HepG2 (cell line): Measurements from ENCODE around the gene PIBF1. TPM values are rescaled to one million over a fixed set of nuclear protein-coding genes. Genes with fewer than 3 reads are reported as not detected.

Source experiments
- ATAC-seq: fragments of 200-7000 bp; cut with Tn5 transposase; 3 replicates; pipeline ENCODE4 v1.9.1; 2020; ENCODE audit warnings: mild to moderate bottlenecking, moderate library complexity
- BruUV-seq: library from RNA; stranded (reverse); fragments of 400-500 nt; replicated peaks from 2 replicates; lab custom pipeline; 2021; lab: Mats Ljungman, UMichigan
- CTCF ChIA-PET: fragments of 300-600 bp; formaldehyde crosslinking; extraction: SDS; loops from one replicate; lab custom pipeline; 2021; ENCODE audit warnings: low total read pairs, inconsistent platforms, low intra/inter-chr PET ratio; lab: Yijun Ruan, JAX
- POLR2A ChIA-PET: fragments of 350-600 bp; sonication (Branson Sonifier 250); formaldehyde crosslinking; loops from one replicate; lab custom pipeline; 2020; ENCODE audit warnings: antibody characterized with exemption, inconsistent platforms; lab: Yijun Ruan, JAX
- DNase-seq: peaks from one replicate; pipeline ENCODE4 v3.0.0-alpha.2; 2015; ENCODE audit warnings: low spot score
- FAIRE-seq: peaks from 3 replicates; lab custom pipeline; 2011; peaks lifted over from hg19 to GRCh38; lab: Jason Lieb, UNC
- H2AFZ ChIP-seq: one replicate; pipeline ENCODE4 v1.6.1; 2011; ENCODE audit warnings: low read length, inconsistent platforms
- H3K27ac ChIP-seq: fragments of 300-600 bp; 3 replicates; pipeline ENCODE4 v1.8.0; 2011; ENCODE audit warnings: mixed run types, mild to moderate bottlenecking, mixed read lengths, low read length, inconsistent platforms; ENCODE audit not compliant: insufficient read depth; ENCODE audit errors: extremely low read length
- H3K27me3 ChIP-seq, 2 experiments: fragments of 200-600 bp in 1 of 2; 2 replicates in 1 of 2; 3 replicates in 1 of 2; pipeline versions ENCODE4 v1.6.0 to v1.8.0; 2011; ENCODE audit warnings: low read length in 2 of 2, mild to moderate bottlenecking in 2 of 2, moderate library complexity in 2 of 2, inconsistent platforms in 1 of 2; ENCODE audit not compliant: insufficient read depth in 2 of 2, control insufficient read depth in 1 of 2
- H3K36me3 ChIP-seq, 2 experiments: fragments of 200-600 bp in 1 of 2; replicated peaks in 1 of 2; 2 replicates in 1 of 2; 3 replicates in 1 of 2; pipeline versions ENCODE4 v1.5.1 to v1.8.0; 2011; ENCODE audit warnings: low read length in 2 of 2, inconsistent platforms in 1 of 2; ENCODE audit not compliant: insufficient read depth in 2 of 2, control insufficient read depth in 1 of 2
- H3K4me1 ChIP-seq: 2 replicates; pipeline ENCODE4 v1.5.1; 2012; ENCODE audit warnings: low read length, inconsistent platforms; ENCODE audit not compliant: insufficient read depth
- H3K4me2 ChIP-seq: 2 replicates; pipeline ENCODE4 v1.6.0; 2011; ENCODE audit warnings: low read depth, low read length, inconsistent platforms
- H3K4me3 ChIP-seq, 3 experiments: fragments of 200-600 bp in 1 of 3; sonication (generic), shearing (Covaris generic) in 1 of 3; replicated peaks in 1 of 3; 2 replicates each; pipeline ENCODE4 v1.5.1; 2011 to 2016; ENCODE audit warnings: low read length in 3 of 3, inconsistent platforms in 2 of 3, low read depth in 2 of 3, mild to moderate bottlenecking in 2 of 3, control low read depth in 1 of 3, mixed read lengths in 1 of 3; ENCODE audit not compliant: insufficient read depth in 1 of 3
- H3K79me2 ChIP-seq: one replicate; pipeline ENCODE4 v1.6.1; 2011; ENCODE audit warnings: low read length, inconsistent platforms; ENCODE audit not compliant: insufficient read depth
- H3K9ac ChIP-seq: 2 replicates; pipeline ENCODE4 v1.6.0; 2011; ENCODE audit warnings: mild to moderate bottlenecking, low read depth, low read length, inconsistent platforms; ENCODE audit not compliant: insufficient read depth
- H3K9me3 ChIP-seq: 2 replicates; pipeline ENCODE4 v1.5.1; 2012; ENCODE audit warnings: mild to moderate bottlenecking, low read length
- H4K20me1 ChIP-seq: 2 replicates; pipeline ENCODE4 v1.6.0; 2011; ENCODE audit warnings: inconsistent platforms, mild to moderate bottlenecking, low read length, moderate library complexity; ENCODE audit not compliant: insufficient read depth
- BRCA1 ChIP-seq: sonication (generic); formaldehyde crosslinking; IDR thresholded peaks from 2 replicates; pipeline ENCODE4 v1.4.0; 2020; ENCODE audit warnings: missing genetic modification reagents
- FOSL1 ChIP-seq: sonication (generic); formaldehyde crosslinking; IDR thresholded peaks from 2 replicates; pipeline ENCODE4 v1.9.0; 2021; ENCODE audit warnings: missing genetic modification reagents, borderline replicate concordance
- FOXO1 ChIP-seq: sonication (generic); formaldehyde crosslinking; IDR thresholded peaks from 2 replicates; pipeline ENCODE4 v1.4.0; 2020; ENCODE audit warnings: missing genetic modification reagents
- HNF4A ChIP-seq: sonication (generic); formaldehyde crosslinking; IDR thresholded peaks from 2 replicates; pipeline ENCODE4 v1.4.0; 2020; ENCODE audit warnings: missing genetic modification reagents
- IKZF5 ChIP-seq: IDR thresholded peaks from 2 replicates; pipeline ENCODE4 v1.6.1; 2018; ENCODE audit warnings: missing genetic modification reagents, mild to moderate bottlenecking, missing compliant biosample characterization
- JUND ChIP-seq: sonication (generic); formaldehyde crosslinking; IDR thresholded peaks from 2 replicates; pipeline ENCODE4 v1.8.0; 2022; ENCODE audit warnings: mild to moderate bottlenecking, missing genetic modification reagents
- KDM4B ChIP-seq: sonication (generic); formaldehyde crosslinking; IDR thresholded peaks from 2 replicates; pipeline ENCODE4 v1.4.0; 2020; ENCODE audit warnings: missing genetic modification reagents
- LCORL ChIP-seq, 2 experiments: fragments of 450-650 bp in 1 of 2; sonication (generic) in 1 of 2; formaldehyde crosslinking in 1 of 2; IDR thresholded peaks; 2 replicates each; pipeline versions ENCODE4 v1.5.0 to v1.6.1; 2017 to 2020; ENCODE audit warnings: antibody characterized with exemption in 1 of 2, missing genetic modification reagents in 1 of 2
- NFYB ChIP-seq: sonication (generic); formaldehyde crosslinking; IDR thresholded peaks from 2 replicates; pipeline ENCODE4 v1.4.0; 2020; ENCODE audit warnings: missing genetic modification reagents
- NR2F1 ChIP-seq, 2 experiments: fragments of 450-650 bp in 1 of 2; formaldehyde crosslinking in 1 of 2; IDR thresholded peaks; 2 replicates each; pipeline versions ENCODE4 v1.5.0 to v1.6.1; 2016 to 2020; ENCODE audit warnings: mild to moderate bottlenecking in 1 of 2, missing compliant biosample characterization in 1 of 2, missing genetic modification reagents in 1 of 2, moderate library complexity in 1 of 2
- NR2F6 ChIP-seq, 2 experiments: IDR thresholded peaks; 2 replicates each; pipeline ENCODE4 v1.6.1; 2016; ENCODE audit warnings: antibody characterized with exemption in 1 of 2, mild to moderate bottlenecking in 1 of 2
- RXRA ChIP-seq: sonication (generic); formaldehyde crosslinking; IDR thresholded peaks from 2 replicates; pipeline ENCODE4 v1.5.1; 2020; ENCODE audit warnings: missing genetic modification reagents
- SP5 ChIP-seq: IDR thresholded peaks from 2 replicates; pipeline ENCODE4 v1.6.1; 2016; ENCODE audit warnings: low read depth, borderline replicate concordance
- STAG1 ChIP-seq: sonication (generic); formaldehyde crosslinking; IDR thresholded peaks from 2 replicates; pipeline ENCODE4 v1.4.0; 2020; ENCODE audit warnings: missing genetic modification reagents
- ZNF30 ChIP-seq: sonication (generic); formaldehyde crosslinking; IDR thresholded peaks from 2 replicates; pipeline ENCODE4 v1.5.0; 2020; ENCODE audit warnings: mild to moderate bottlenecking, missing genetic modification reagents
- ZNF773 ChIP-seq: sonication (generic); formaldehyde crosslinking; IDR thresholded peaks from 2 replicates; pipeline ENCODE4 v1.4.0; 2020; ENCODE audit warnings: missing genetic modification reagents, borderline replicate concordance
- ZNF777 ChIP-seq: sonication (generic); formaldehyde crosslinking; IDR thresholded peaks from 2 replicates; pipeline ENCODE4 v1.4.0; 2020; ENCODE audit warnings: missing genetic modification reagents
- ZNF839 ChIP-seq: sonication (generic); formaldehyde crosslinking; IDR thresholded peaks from 2 replicates; pipeline ENCODE4 v1.4.0; 2020; ENCODE audit warnings: missing genetic modification reagents, mild to moderate bottlenecking, borderline replicate concordance
- ZNF850 ChIP-seq: sonication (generic); formaldehyde crosslinking; conservative IDR thresholded peaks from 2 replicates; pipeline ENCODE4 v1.9.0; 2021; ENCODE audit warnings: mild to moderate bottlenecking, missing genetic modification reagents
- WGBS: methylation state at CpG from one replicate; pipeline ENCODE4 v1.1.6; 2017; ENCODE audit warnings: low lambda C conversion rate; 5-methylcytosine and 5-hydroxymethylcytosine counted together
- in situ Hi-C: cut with HindIII; loops from 2 replicates; pipeline ENCODE4 v1.10.0; 2017; ENCODE audit warnings: low pct_unique_long_range_greater_than_20kb; ENCODE audit not compliant: extremely low pct_ligation_motif_present
- intact Hi-C: fragments of 100-400 bp; cut with micrococcal nuclease; formaldehyde crosslinking; loops from one replicate; pipeline ENCODE4 v1.10.0; 2022; ENCODE audit not compliant: unreplicated experiment
- polyA plus RNA-seq, 8 experiments: library from polyadenylated mRNA; depleted of rRNA in 3 of 8; stranded (reverse) in 7 of 8; unstranded in 1 of 8; fragments of >200 nt; fragmentation: Illumina TruSeq in 4 of 8; extraction: Trizol in 4 of 8; gene quantifications; 2 replicates each; pipeline versions ENCODE4 v1.2.1 to v1.2.3, GENCODE V29; 2011 to 2016; ENCODE audit warnings: low read depth in 4 of 8, missing spikeins in 1 of 8, mixed read lengths in 1 of 8; ENCODE audit not compliant: insufficient read depth in 1 of 8
- total RNA-seq, 5 experiments: library from RNA; depleted of rRNA; stranded (reverse); fragments of >200 nt; fragmentation: Illumina TruSeq; extraction: Trizol; gene quantifications; 2 replicates each; pipeline ENCODE4 v1.2.3, GENCODE V29; 2016; ENCODE audit warnings: low read depth in 1 of 5
- TF ChIP-seq, protein P1 (sequence below): sonication (generic); formaldehyde crosslinking; IDR thresholded peaks from 2 replicates; pipeline ENCODE4 v1.5.0; 2020; ENCODE audit warnings: mild to moderate bottlenecking, missing genetic modification reagents, borderline replicate concordance
- TF ChIP-seq, protein P2 (sequence below): sonication (generic); formaldehyde crosslinking; conservative IDR thresholded peaks from 2 replicates; pipeline ENCODE4 v1.4.0; 2020; ENCODE audit warnings: missing genetic modification reagents

PIBF1 gene
- total and polyA plus RNA-seq, 2 of the 13 experiments (the other 11 are each of a cell fraction or from before 2014, with no cell fraction given), result 4.2 to 15.8 TPM

DNA sequence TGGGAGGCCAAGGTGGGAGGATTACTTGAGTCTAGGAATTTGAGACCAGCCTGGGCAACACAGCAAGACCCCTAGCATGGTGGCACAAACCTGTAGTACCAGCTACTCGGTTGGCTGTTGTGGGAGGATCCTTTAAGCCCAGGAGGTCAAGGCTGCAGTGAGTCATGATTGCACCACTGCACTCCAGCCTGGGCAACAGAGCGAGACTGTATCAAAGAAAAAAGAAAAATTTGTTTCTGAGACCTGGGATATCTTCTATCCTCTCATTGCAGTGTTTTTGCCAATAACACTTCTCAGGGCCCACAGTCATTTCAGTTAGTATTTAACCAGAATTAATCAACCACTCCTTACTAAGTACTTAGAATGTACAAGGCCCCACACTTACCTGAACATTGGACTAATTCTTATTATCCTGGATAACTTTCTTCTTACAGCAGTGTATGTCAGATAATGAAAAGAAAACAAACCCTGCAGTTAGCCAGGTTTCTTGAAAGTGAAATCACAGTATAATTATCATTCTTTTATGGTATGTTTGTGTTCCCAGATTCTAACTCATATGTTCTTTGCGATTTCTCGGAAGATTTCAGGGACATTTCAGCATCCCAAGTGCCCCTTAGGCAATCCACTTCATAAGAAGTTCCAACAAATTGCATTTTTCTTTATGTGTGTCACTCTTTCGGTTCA, 201.3 kb downstream of the PIBF1 start:
- POLR2A ChIA-PET, result no interaction called here
- H3K27ac ChIP-seq, result no peak overlapping the region
- no TSS peak for BruUV-seq
- H3K27me3 ChIP-seq, result no peaks in the 10 kb centered on the region
- no peaks in the 10 kb centered on the region for H3K9me3 ChIP-seq
- H3K9ac ChIP-seq, result no peak overlapping the region
- no peak overlapping the region for H2AFZ ChIP-seq
- DNase-seq, result peak; percentile 30
- ATAC-seq, result peak; percentile 74
- 88% methylated on average over 4 of the region's 5 CpGs for WGBS
- FAIRE-seq, result no peak
- no peak overlapping the region for H3K4me3 ChIP-seq
- intact Hi-C loops, result no loop called here
- H3K36me3 ChIP-seq, result no peaks in the 10 kb centered on the region
- no peak overlapping the region for H3K4me2 ChIP-seq
- H4K20me1 ChIP-seq, result no peaks in the 10 kb centered on the region
- no peaks in the 10 kb centered on the region for H3K79me2 ChIP-seq
- CTCF ChIA-PET, result no interaction called here
- peaks cover 25% of the 10 kb centered on the region for H3K4me1 ChIP-seq
- in situ Hi-C loops, result no loop called here
- TF ChIP-seq HNF4A (CRISPR knock-in tag) (0 out of 2 replicates have a peak, but pooled peaks have one; percentile 15), ZNF773 (no peak), NFYB (CRISPR knock-in tag) (no peak), LCORL (IDR thresholded peaks at IDR 0.05) (no peak), LCORL (CRISPR knock-in tag; IDR thresholded peaks at IDR 0.05) (no peak), KDM4B (CRISPR knock-in tag) (no peak), ZNF777 (CRISPR knock-in tag) (no peak), FOXO1 (CRISPR knock-in tag) (no peak), JUND (CRISPR knock-in tag) (peak; percentile 58; the same call in 1 of the 2 replicates), ZNF30 (CRISPR knock-in tag) (no peak), SP5 (CRISPR knock-in tag) (peak; percentile 38; the same call in 1 of the 2 replicates), NR2F1 (CRISPR knock-in tag; IDR thresholded peaks at IDR 0.05) (peak; percentile 47 to 80; a peak in 2 of 4 replicates), NR2F6 (IDR thresholded peaks at IDR 0.05) (peak; percentile 63), NR2F6 (CRISPR knock-in tag; IDR thresholded peaks at IDR 0.05) (peak; percentile 81), IKZF5 (CRISPR knock-in tag) (no peak), ZNF839 (CRISPR knock-in tag) (no peak), BRCA1 (CRISPR knock-in tag) (no peak), STAG1 (CRISPR knock-in tag) (no peak), RXRA (CRISPR knock-in tag) (no peak), FOSL1 (peak; percentile 86), ZNF850 (CRISPR knock-in tag) (no peak)
- TF ChIP-seq, protein P1, sequence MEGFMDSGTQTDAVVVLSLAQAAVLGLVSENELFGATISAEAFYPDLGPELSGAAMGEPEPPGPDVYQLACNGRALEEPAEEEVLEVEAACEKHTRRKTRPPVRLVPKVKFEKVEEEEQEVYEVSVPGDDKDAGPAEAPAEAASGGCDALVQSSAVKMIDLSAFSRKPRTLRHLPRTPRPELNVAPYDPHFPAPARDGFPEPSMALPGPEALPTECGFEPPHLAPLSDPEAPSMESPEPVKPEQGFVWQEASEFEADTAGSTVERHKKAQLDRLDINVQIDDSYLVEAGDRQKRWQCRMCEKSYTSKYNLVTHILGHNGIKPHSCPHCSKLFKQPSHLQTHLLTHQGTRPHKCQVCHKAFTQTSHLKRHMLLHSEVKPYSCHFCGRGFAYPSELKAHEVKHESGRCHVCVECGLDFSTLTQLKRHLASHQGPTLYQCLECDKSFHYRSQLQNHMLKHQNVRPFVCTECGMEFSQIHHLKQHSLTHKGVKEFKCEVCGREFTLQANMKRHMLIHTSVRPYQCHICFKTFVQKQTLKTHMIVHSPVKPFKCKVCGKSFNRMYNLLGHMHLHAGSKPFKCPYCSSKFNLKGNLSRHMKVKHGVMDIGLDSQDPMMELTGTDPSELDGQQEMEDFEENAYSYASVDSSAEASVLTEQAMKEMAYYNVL (CRISPR knock-in tag), result no peak
- TF ChIP-seq, protein P2, sequence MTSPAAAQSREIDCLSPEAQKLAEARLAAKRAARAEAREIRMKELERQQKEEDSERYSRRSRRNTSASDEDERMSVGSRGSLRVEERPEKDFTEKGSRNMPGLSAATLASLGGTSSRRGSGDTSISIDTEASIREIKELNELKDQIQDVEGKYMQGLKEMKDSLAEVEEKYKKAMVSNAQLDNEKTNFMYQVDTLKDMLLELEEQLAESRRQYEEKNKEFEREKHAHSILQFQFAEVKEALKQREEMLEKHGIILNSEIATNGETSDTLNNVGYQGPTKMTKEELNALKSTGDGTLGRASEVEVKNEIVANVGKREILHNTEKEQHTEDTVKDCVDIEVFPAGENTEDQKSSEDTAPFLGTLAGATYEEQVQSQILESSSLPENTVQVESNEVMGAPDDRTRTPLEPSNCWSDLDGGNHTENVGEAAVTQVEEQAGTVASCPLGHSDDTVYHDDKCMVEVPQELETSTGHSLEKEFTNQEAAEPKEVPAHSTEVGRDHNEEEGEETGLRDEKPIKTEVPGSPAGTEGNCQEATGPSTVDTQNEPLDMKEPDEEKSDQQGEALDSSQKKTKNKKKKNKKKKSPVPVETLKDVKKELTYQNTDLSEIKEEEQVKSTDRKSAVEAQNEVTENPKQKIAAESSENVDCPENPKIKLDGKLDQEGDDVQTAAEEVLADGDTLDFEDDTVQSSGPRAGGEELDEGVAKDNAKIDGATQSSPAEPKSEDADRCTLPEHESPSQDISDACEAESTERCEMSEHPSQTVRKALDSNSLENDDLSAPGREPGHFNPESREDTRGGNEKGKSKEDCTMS (CRISPR knock-in tag), result no peak
